Activated T-helper 17 cell treated with anti-CD3 and anti-CD28 coated beads, Interleukin-2, amount 50 U/mL, for 72 hours (primary cell): ENCODE measurements around the gene COL3A1. TPM values are rescaled to one million over a fixed set of nuclear protein-coding genes. Genes with fewer than 3 reads are reported as not detected.

Source experiments
- ATAC-seq: fragments of 150-1000 bp; cut with Tn5 transposase; replicated peaks from 2 replicates; pipeline ENCODE4 v1.10.0; 2021; ENCODE audit warnings: mild to moderate bottlenecking, moderate library complexity
- H3K27ac Mint-ChIP-seq: one replicate; pipeline ENCODE4 v1.8.0; 2022; ENCODE audit warnings: mixed read lengths
- H3K27me3 Mint-ChIP-seq: one replicate; pipeline ENCODE4 v1.8.0; 2022; ENCODE audit warnings: mixed read lengths
- H3K36me3 Mint-ChIP-seq: one replicate; pipeline ENCODE4 v1.8.0; 2022; ENCODE audit warnings: low read depth, mild to moderate bottlenecking, mixed read lengths
- H3K4me1 Mint-ChIP-seq: one replicate; pipeline ENCODE4 v1.8.0; 2022; ENCODE audit warnings: mixed read lengths
- H3K4me3 Mint-ChIP-seq: one replicate; pipeline ENCODE4 v1.8.0; 2022; ENCODE audit warnings: mild to moderate bottlenecking, mixed read lengths
- H3K9me3 Mint-ChIP-seq: one replicate; pipeline ENCODE4 v1.8.0; 2022; ENCODE audit warnings: mixed read lengths
- total RNA-seq, 2 donors: library from RNA; stranded (reverse); gene quantifications; one replicate each; pipeline ENCODE4 v1.2.3, GENCODE V29; 2022

Gene COL3A1
- total RNA-seq, 2 donors from 2014 or later, result 0.64 TPM; not detected in 1

DNA sequence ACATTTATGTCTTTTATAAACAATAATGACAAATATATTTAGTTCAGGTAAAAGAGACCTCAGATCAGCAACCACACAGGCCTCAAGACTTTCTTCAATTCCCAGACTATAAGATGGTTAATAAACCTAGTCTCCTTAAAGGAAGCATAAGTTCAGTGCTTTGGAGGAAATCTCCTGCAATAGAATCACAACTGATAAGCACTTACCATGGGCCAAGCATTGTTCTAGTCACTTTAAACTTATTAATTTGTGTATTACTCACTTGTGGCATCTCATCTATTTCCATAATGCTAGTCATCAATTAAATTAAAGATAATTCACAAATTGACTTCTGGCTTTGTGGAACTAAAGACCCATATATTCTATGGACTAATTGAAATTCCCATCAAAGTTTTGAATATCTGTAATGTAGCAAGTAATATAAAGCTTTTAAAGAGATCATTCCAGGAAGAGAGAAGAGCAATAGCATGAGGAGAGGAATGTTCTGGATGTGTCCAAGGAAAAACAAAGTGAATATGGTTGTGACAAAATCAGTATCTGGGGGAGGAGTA, 42.2 kb downstream of the COL3A1 start:
- ATAC-seq, result no peak
- Mint-ChIP-seq H3K4me3 (no peak overlapping the region), H3K27ac (no peak overlapping the region), H3K36me3 (no peaks in the 10 kb centered on the region), H3K9me3 (no peaks in the 10 kb centered on the region), H3K4me1 (no peaks in the 10 kb centered on the region), H3K27me3 (peaks cover 5% of the 10 kb centered on the region)

DNA sequence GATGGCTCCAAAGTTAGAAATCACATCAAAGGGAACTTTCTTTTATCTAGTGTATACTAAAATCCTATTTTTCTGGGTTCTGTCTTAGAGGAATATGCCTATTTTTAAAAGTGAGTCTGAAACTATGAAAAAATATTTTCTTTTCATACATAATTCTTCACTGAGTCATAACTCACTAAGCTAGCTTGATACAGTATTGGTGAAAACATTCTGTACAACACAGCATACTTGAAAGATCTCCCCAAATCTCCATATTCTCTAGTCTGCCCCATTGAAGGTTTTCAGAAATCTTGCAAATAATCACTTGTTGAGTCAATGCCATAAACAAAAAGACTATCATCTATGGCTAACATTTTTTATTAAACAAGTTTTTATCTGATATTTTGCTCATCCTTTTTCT, 44.5 kb downstream of the COL3A1 start:
- Mint-ChIP-seq H3K9me3 (no peaks in the 10 kb centered on the region), H3K27ac (no peak overlapping the region), H3K4me3 (no peak overlapping the region), H3K4me1 (no peaks in the 10 kb centered on the region), H3K27me3 (peaks cover 7% of the 10 kb centered on the region), H3K36me3 (no peaks in the 10 kb centered on the region)
- no peak for ATAC-seq

DNA sequence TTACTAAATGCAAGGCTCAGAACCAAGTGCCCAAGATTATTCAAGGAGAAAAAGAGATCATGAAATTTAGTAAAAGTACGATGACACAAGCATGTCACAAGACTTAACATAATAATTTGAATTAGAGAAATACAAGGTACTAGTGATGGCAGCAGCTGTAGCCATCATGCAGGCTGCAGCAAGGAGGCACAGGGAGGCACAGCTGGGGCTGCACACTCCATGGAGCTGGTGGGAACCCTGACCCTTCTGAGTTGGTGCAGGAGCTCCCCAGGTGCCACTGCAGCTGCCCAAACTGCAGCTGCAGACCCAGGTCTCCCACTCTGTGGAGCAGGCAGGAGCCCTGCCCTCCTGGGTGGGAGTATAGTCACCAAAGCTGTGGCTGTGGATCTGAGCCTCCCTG, 46.0 kb downstream of the COL3A1 start:
- Mint-ChIP-seq H3K27me3 (peaks cover 8% of the 10 kb centered on the region), H3K36me3 (no peaks in the 10 kb centered on the region), H3K27ac (no peak overlapping the region), H3K4me1 (no peaks in the 10 kb centered on the region), H3K4me3 (no peak overlapping the region), H3K9me3 (no peaks in the 10 kb centered on the region)
- no peak for ATAC-seq

DNA sequence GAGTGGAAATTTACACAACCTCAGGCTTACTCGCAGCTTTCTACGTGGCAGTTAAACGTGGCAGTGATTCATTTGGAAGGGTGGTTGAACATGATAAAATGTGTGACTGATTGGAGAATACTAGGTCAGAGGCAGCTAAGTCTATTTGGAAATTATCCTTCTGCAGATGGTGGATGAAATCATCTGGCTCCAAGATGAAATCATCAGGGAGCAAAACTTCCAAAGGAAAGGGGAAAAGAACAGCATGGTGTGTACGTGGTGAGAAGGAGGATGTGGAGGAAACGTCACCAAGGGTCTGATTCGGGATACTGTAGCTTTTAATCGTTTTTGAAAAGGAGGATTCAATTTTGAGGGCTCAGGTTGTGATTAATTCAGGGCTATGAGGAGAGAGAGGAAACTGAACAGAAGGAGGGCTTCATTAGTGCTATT, 47.9 kb downstream of the COL3A1 start:
- no peak for ATAC-seq
- H3K4me3 Mint-ChIP-seq, result no peak overlapping the region
- H3K27ac Mint-ChIP-seq, result no peak overlapping the region
- no peaks in the 10 kb centered on the region for H3K4me1 Mint-ChIP-seq
- no peaks in the 10 kb centered on the region for H3K36me3 Mint-ChIP-seq
- H3K27me3 Mint-ChIP-seq, result peaks cover 9% of the 10 kb centered on the region
- H3K9me3 Mint-ChIP-seq, result no peaks in the 10 kb centered on the region

DNA sequence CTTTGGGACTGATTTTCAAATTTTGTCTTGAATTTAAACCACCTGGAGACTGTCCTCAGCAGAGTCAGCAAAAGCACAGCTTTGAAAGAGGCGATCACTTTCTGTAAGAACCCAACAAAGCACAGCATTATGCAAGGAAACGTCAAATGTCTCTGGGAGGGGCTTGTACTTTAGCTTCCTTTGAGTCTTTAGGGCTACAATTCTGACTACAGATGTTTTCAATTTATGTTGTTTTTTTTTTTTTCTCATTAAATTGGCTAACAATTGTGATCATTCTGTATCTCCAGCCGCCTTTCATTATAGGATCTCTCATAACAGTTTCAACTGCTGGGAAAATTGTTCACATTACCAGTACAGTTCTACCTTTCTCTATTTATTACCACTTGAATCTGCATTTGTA, 48.3 kb downstream of the COL3A1 start:
- Mint-ChIP-seq H3K4me1 (no peaks in the 10 kb centered on the region), H3K9me3 (no peaks in the 10 kb centered on the region), H3K4me3 (no peak overlapping the region), H3K27me3 (peaks cover 6% of the 10 kb centered on the region), H3K27ac (no peak overlapping the region), H3K36me3 (no peaks in the 10 kb centered on the region)
- no peak for ATAC-seq

DNA sequence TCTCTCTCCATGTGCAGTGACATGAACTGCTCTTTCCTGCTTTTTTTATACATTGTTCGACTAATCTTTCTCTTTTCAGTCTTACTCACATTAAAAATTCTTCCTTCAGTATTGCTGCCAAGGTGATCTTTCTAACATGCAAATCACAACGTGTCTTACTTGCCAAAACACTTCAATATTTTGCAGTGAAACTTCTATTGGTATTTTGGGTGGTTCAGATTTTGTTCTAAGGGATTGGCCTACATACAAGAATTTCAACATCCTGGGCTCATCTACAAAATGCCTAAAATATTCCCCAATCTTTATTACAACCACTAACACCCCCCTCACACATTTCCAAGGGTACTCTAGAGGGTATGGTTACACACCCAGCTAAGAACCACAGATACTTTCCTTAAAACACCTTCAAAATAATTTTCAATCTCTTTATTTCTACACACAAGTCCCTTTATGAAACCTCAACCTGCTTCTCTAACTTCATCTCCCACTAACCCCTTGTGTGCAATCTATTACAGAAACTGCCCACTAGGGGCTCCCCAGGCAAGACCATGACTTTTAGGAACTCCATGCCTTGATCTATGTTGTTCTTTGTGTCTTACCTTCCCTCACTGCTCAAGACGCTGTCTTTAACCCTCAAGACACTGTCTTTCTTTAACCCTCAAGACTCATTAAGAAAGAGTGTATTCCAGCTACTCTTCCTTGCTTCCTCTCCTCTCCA, 50.9 kb downstream of the COL3A1 start:
- Mint-ChIP-seq H3K9me3 (no peaks in the 10 kb centered on the region), H3K4me1 (no peaks in the 10 kb centered on the region), H3K36me3 (no peaks in the 10 kb centered on the region), H3K27ac (no peak overlapping the region), H3K4me3 (no peak overlapping the region), H3K27me3 (peaks cover 6% of the 10 kb centered on the region)
- no peak for ATAC-seq

DNA sequence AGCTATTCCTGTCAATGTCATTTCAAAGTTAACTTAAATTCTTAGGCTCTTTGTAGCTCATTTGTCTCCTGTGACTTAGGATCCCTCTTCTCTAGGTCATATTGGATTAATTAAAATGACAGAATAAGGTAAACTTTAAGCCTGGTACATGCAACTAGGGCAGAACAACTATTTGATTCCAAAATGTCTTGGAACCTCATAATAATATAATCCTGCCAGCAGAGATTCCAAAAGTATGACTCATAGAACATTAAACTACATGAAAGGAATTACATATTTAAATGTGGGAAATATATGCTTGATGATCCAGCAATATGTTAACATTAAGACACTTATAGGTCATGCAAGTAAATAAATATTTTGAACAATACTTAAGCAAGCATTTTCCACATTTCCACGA, 63.3 kb downstream of the COL3A1 start:
- H3K27ac Mint-ChIP-seq, result no peak overlapping the region
- no peak overlapping the region for H3K4me3 Mint-ChIP-seq
- H3K36me3 Mint-ChIP-seq, result no peaks in the 10 kb centered on the region
- H3K27me3 Mint-ChIP-seq, result no peaks in the 10 kb centered on the region
- no peak for ATAC-seq
- H3K9me3 Mint-ChIP-seq, result no peaks in the 10 kb centered on the region
- no peaks in the 10 kb centered on the region for H3K4me1 Mint-ChIP-seq

DNA sequence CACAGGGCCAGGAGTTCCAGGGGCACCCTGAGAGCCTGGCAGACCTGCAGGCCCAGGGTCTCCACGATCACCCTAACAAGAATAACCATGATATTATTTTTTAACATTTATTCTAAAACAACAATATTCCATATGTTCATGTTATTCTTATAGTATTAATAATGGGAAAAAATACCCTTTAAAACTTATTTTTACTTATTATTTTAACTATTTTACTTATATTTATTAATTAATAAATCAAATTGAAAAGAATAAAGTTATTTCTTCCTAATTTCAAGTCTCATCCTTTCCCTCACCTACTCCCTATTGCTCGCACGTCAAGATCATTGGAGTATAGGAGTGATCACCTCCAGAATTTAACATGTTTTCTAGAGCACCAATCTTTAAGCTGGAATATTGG, 71.7 kb downstream of the COL3A1 start:
- Mint-ChIP-seq H3K4me3 (no peak overlapping the region), H3K9me3 (no peaks in the 10 kb centered on the region), H3K36me3 (no peaks in the 10 kb centered on the region), H3K4me1 (no peaks in the 10 kb centered on the region), H3K27ac (no peak overlapping the region), H3K27me3 (no peaks in the 10 kb centered on the region)
- no peak for ATAC-seq

DNA sequence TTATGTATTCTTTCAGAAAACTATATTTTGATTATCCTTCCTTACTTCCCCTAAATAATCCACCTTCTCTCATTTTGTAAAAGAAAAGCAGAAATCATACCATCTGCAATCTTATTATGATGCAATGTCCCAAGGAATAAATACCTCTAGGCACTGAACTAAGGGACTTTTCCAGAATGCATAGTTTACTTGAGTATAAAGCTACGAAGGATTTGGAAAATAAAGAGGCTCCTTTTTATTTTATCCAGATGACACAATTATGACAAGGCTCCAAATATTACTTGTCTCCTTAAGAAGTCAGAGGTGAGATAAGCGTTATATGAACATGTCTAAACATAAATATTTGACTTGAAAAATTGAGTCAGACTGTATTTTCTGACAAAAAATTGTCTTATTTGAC, 72.1 kb downstream of the COL3A1 start:
- H3K27ac Mint-ChIP-seq, result no peak overlapping the region
- no peaks in the 10 kb centered on the region for H3K9me3 Mint-ChIP-seq
- no peak for ATAC-seq
- no peaks in the 10 kb centered on the region for H3K4me1 Mint-ChIP-seq
- H3K4me3 Mint-ChIP-seq, result no peak overlapping the region
- no peaks in the 10 kb centered on the region for H3K36me3 Mint-ChIP-seq
- no peaks in the 10 kb centered on the region for H3K27me3 Mint-ChIP-seq

DNA sequence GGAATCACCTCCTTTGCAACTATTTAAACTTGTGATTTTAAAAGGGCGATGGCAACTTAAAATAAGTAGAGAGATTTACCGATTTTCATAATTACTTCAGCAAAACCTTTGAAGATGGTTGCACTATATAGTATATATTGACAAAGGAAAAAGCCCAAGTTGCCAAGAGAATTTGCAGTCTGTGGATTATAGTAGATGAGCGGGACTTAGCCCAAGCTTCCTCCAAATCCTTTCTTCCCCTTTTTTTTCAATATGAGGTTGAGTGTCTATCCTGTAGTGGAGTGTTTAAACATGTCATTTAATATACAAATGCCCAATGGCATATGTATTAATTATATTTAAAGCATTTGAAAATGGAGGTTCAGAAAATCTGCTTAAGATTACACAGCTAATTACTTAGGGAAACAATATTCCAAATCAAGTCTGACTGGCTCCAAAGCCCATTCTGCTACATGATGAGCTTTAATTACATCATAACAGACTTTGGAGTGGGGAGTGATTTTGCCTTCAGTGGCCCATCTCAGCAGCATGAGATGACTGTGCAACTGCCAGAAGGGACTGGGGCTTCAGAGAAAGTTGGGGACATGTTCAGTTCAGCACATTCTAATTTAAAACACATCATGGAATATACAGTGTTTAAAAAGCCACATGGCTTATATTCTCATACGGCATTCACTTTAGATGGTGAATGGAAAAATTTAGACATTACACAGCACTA, 73.2 kb downstream of the COL3A1 start:
- ATAC-seq, result no peak
- Mint-ChIP-seq H3K9me3 (no peaks in the 10 kb centered on the region), H3K4me3 (no peak overlapping the region), H3K27ac (no peak overlapping the region), H3K27me3 (no peaks in the 10 kb centered on the region), H3K36me3 (no peaks in the 10 kb centered on the region), H3K4me1 (no peaks in the 10 kb centered on the region)

DNA sequence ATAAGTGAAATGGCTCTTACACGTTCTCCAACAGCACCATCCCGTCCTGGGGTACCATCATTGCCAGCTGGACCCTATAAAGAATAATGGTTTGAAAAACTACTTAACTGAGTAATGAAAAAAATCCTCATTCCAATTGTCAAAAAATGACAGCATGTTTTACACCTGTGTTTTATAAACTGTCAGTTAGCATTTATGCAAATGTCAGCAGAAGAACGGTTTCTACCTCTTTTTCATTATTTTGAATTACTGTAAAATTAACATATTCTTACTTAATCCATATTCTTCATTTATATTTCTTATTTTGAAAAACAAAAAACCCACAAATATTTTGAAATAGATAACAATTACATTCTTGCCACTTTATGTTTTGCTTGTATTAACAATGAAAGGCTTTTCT, 74.0 kb downstream of the COL3A1 start:
- H3K9me3 Mint-ChIP-seq, result no peaks in the 10 kb centered on the region
- H3K4me1 Mint-ChIP-seq, result no peaks in the 10 kb centered on the region
- no peaks in the 10 kb centered on the region for H3K27me3 Mint-ChIP-seq
- H3K27ac Mint-ChIP-seq, result no peak overlapping the region
- no peak for ATAC-seq
- H3K36me3 Mint-ChIP-seq, result no peaks in the 10 kb centered on the region
- H3K4me3 Mint-ChIP-seq, result no peak overlapping the region

DNA sequence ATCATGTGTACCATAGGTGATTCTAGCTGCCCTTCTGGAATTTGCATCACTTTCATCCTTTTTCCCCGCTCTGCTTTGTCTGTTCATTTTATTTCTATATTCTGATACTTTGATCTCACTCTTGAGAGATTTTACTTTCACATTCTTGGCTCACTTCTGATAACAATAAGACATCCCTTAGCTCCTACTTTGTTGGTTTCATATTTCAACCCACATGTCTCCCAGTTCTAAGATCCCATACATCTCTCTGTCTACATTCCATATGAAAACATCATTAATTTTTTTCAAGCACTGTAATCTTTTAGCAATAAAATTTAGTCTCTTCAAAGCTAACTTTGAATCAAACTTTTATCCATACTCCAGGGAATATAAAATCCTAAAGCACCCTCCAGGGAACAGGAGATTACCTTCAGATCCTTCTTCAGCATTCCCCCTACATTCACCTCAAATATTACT, 75.6 kb downstream of the COL3A1 start:
- Mint-ChIP-seq H3K27me3 (no peaks in the 10 kb centered on the region), H3K27ac (no peak overlapping the region), H3K4me1 (no peaks in the 10 kb centered on the region), H3K9me3 (no peaks in the 10 kb centered on the region), H3K4me3 (no peak overlapping the region), H3K36me3 (no peaks in the 10 kb centered on the region)
- no peak for ATAC-seq

DNA sequence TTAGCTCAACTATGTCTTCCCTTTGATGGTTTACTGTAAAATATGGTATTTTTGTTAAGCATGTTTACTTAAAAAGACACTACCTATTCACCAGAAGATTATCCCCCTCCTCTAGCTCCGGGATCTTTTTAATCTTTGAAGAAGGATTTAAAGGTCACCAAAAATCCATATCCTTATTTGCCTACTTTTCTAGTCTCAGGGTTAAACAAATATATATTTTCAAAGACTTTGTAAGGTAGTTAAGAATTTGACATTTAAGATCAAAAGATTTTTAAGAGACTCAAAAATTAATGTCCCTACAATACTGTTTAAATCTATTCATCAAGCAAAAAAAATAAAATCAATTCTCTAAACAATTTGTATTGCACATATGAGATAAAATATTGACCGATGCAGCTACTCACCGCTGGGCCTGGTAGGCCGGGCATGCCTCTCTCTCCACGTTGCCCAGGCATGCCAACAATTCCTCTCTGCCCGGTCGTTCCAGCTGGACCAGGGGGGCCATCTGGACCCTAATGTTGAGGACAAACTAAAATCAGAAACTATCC, 76.1 kb downstream of the COL3A1 start:
- no peaks in the 10 kb centered on the region for H3K9me3 Mint-ChIP-seq
- no peak for ATAC-seq
- no peaks in the 10 kb centered on the region for H3K27me3 Mint-ChIP-seq
- no peaks in the 10 kb centered on the region for H3K4me1 Mint-ChIP-seq
- no peak overlapping the region for H3K4me3 Mint-ChIP-seq
- H3K36me3 Mint-ChIP-seq, result no peaks in the 10 kb centered on the region
- H3K27ac Mint-ChIP-seq, result no peak overlapping the region

DNA sequence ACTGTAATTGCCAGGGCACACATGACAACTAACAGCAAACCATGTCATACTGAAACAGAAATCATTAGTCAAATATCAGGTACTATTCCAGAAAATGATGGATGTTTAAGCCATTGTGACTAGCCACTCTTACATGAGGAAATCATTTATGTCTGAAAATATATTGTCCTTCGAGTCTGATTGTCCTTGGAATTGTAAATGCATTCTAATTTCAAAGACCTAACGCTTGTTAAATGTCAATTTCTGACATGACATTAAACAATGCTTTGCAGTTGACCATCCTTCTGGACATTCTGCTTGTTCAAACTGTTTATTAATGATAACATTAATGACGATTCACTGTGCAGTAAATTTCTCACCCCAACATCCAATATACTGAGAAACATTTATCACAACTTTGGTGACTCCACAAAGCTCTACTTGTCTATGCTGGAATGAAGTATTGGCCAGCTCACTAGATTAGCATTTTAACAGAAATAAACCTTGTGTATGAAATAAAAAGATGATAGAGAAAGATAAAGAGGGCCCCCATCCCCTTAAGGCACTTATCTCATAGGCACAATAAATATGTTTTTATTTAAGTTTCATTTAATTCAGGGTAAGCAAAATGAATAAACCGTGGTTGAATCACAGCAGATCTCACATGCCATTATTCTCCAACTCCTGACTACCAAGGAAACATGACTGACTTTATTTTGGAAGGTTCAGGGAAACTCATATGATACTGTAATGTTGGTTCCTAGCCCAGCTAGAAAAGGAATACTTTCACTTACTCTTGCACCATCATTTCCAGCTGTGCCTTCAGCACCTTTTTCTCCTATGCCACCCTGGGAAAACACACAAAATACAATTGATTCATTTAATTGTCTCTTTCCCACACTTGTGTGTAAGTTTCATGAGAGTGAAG, 82.3 kb downstream of the COL3A1 start:
- Mint-ChIP-seq H3K4me3 (no peak overlapping the region), H3K4me1 (no peaks in the 10 kb centered on the region), H3K9me3 (no peaks in the 10 kb centered on the region)

More for the DNA sequence above, 82.3 kb downstream of the COL3A1 start:
- Mint-ChIP-seq H3K27ac (no peak overlapping the region), H3K27me3 (peaks cover 3% of the 10 kb centered on the region), H3K36me3 (no peaks in the 10 kb centered on the region)
- no peak for ATAC-seq
